Osteocyte (in vitro differentiated cells): ENCODE results near the gene KBTBD13. TPM values are rescaled to one million over a fixed set of nuclear protein-coding genes. Genes with fewer than 3 reads are reported as not detected.
"Not testable (repeated sequence)": the region's sequence is repeated elsewhere in the genome, so short reads cannot be mapped to it uniquely, and the experiment has no call there.

Experiments used
- DNase-seq: peaks from one replicate; pipeline ENCODE4 v3.0.0; 2021; ENCODE audit warnings: mixed read lengths; ENCODE audit not compliant: unreplicated experiment; ENCODE audit errors: extremely low spot score
- H3K27ac Mint-ChIP-seq: one replicate; pipeline ENCODE4 v1.8.0; 2021; ENCODE audit warnings: mild to moderate bottlenecking, mixed read lengths; ENCODE audit not compliant: unreplicated experiment
- H3K27me3 Mint-ChIP-seq: one replicate; pipeline ENCODE4 v1.8.0; 2021; ENCODE audit warnings: mixed read lengths; ENCODE audit not compliant: unreplicated experiment
- H3K36me3 Mint-ChIP-seq: one replicate; pipeline ENCODE4 v1.8.0; 2021; ENCODE audit warnings: mixed read lengths; ENCODE audit not compliant: unreplicated experiment
- H3K4me1 Mint-ChIP-seq: one replicate; pipeline ENCODE4 v1.8.0; 2021; ENCODE audit warnings: mixed read lengths; ENCODE audit not compliant: unreplicated experiment
- H3K4me3 Mint-ChIP-seq: one replicate; pipeline ENCODE4 v1.8.0; 2021; ENCODE audit warnings: mild to moderate bottlenecking, moderate library complexity, mixed read lengths; ENCODE audit not compliant: unreplicated experiment
- H3K9me3 Mint-ChIP-seq: one replicate; pipeline ENCODE4 v1.8.0; 2021; ENCODE audit warnings: mixed read lengths; ENCODE audit not compliant: unreplicated experiment
- CTCF ChIP-seq: fragments of 200-600 bp; sonication (generic); IDR thresholded peaks from 2 replicates; pipeline ENCODE4 v1.5.0; 2021; ENCODE audit warnings: antibody characterized with exemption, mild to moderate bottlenecking, moderate library complexity
- total RNA-seq: library from RNA; stranded (reverse); gene quantifications from 2 replicates; pipeline ENCODE4 v1.2.1, GENCODE V29; 2021

Gene KBTBD13
- total RNA-seq, 1 donor from 2014 or later = not detected

- no peak for DNase-seq
- H3K4me1 Mint-ChIP-seq = peaks cover 24% of the 10 kb centered on the region
- H3K27ac Mint-ChIP-seq = peak overlapping the region; percentile 20
- H3K9me3 Mint-ChIP-seq = no peaks in the 10 kb centered on the region
- no peak for TF ChIP-seq CTCF
- no peaks in the 10 kb centered on the region for H3K27me3 Mint-ChIP-seq
- H3K4me3 Mint-ChIP-seq = no peak overlapping the region
- peaks cover 32% of the 10 kb centered on the region for H3K36me3 Mint-ChIP-seq
Observed at GRCh38 chr15:65096481-65097385, 20.2 kb downstream of the KBTBD13 start.

DNA sequence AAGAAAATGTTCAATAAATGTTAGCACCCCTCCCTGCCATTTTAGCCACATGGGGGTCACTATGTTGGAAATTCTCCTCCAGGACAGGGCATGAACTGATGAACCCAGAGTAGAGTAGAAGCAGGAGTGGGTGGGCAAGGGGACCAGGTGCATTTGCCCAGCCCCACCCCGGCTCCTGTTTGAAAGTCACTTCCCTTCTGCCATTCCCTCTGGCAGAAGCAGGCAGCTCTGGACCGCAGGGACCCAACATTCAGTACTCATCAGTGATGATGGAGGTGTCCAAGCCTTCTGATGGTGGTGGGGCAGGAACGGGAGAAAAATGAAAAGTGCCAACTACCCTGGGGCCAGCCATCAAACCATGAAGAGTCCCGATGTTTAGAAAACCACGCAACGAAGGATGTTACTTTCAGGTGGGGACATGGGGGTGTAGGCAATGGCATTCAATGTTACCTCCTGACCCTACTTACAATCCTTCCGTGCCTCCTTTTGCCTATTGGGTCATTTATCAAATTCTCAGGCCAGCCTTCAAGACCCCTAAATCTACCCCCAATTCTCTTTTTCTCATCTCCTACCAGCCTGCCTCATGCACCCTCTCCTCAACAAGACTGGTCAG, 21.2 kb downstream of the KBTBD13 start:
- Mint-ChIP-seq H3K36me3 (peaks cover 33% of the 10 kb centered on the region), H3K4me1 (peaks cover 24% of the 10 kb centered on the region), H3K27ac (no peak overlapping the region), H3K4me3 (no peak overlapping the region), H3K27me3 (no peaks in the 10 kb centered on the region), H3K9me3 (no peaks in the 10 kb centered on the region)
- TF ChIP-seq CTCF = no peak
- DNase-seq = no peak

DNA sequence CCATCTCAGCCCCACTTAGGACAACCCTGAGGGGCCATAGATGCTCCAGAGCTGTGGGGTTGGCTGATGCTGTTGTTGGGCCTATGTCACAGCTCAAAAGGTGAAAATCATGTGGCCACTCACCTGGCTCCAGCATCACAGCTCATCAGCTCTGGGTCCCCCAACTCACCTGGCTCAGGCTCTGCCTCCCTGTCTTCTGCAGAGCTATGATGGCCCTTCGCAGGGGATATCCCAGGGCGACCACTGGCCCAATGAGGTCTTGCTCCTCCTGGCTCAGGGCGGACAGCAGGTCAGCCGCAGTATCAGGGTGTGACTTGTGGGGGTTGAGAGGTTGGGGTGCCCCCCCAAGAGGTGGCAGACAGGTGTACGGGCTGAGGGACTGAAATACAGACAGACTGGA, 22.8 kb downstream of the KBTBD13 start:
- Mint-ChIP-seq H3K9me3 (no peaks in the 10 kb centered on the region), H3K36me3 (peaks cover 36% of the 10 kb centered on the region), H3K27me3 (no peaks in the 10 kb centered on the region), H3K4me3 (no peak overlapping the region), H3K27ac (no peak overlapping the region), H3K4me1 (peaks cover 24% of the 10 kb centered on the region)
- DNase-seq = no peak
- TF ChIP-seq CTCF = no peak

GRCh38 chr15:65099801-65100200, 23.3 kb downstream of the KBTBD13 start:
- not testable (repeated sequence) for H3K27ac Mint-ChIP-seq, H3K27me3 Mint-ChIP-seq, H3K9me3 Mint-ChIP-seq, H3K4me3 Mint-ChIP-seq, DNase-seq
- Mint-ChIP-seq H3K36me3 (peaks cover 36% of the 10 kb centered on the region), H3K4me1 (peaks cover 24% of the 10 kb centered on the region)

DNA sequence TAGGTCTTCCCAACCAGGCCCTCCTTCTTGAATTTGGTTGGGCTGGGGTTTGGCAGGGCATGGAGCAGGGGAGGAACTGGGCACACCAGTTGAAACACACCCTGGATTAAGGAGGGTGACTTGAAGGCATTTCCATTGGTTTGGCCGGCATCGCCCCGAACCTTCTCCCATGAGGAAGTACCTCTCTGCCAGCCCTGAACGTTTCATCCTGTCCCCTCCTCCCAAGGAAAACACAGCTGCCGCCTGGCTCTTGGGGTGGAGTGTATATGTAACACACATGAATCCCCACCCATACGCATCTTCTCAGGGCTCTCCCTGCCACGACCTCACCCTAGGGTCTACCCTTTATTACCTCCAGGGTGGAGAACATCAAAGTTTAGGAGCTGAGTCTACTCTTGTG, 23.9 kb downstream of the KBTBD13 start:
- H3K27ac Mint-ChIP-seq = no peak overlapping the region
- no peak for DNase-seq
- TF ChIP-seq CTCF = no peak
- no peaks in the 10 kb centered on the region for H3K27me3 Mint-ChIP-seq
- H3K36me3 Mint-ChIP-seq = peaks cover 42% of the 10 kb centered on the region
- no peaks in the 10 kb centered on the region for H3K9me3 Mint-ChIP-seq
- peaks cover 21% of the 10 kb centered on the region for H3K4me1 Mint-ChIP-seq
- H3K4me3 Mint-ChIP-seq = no peak overlapping the region
